ENCODE results near the gene DLD. TPM values are rescaled to one million over a fixed set of nuclear protein-coding genes. Genes with fewer than 3 reads are reported as not detected.

DLD gene
- polyA plus RNA-seq, 1 donor (not counting 4 experiments of a cell fraction or from before 2014, with no cell fraction given) = 153 TPM

GRCh38 chr7:107932805-107933204 is 41.8 kb downstream of the DLD start:
- H3K79me2 ChIP-seq (ENCODE audit: control insufficient read depth, insufficient read depth, low read length) = no peaks in the 10 kb centered on the region
- H3K27me3 ChIP-seq (ENCODE audit: control insufficient read depth, extremely low read depth, insufficient read depth, low read length) = no peaks in the 10 kb centered on the region
- H3K27ac ChIP-seq (ENCODE audit: control insufficient read depth, insufficient read depth, low read length) = no peak overlapping the region
- no peak for FAIRE-seq
- peaks cover 9% of the 10 kb centered on the region for H3K4me1 ChIP-seq (ENCODE audit: control insufficient read depth, extremely low read depth, insufficient read depth, low read length)
- no peak overlapping the region for H2AFZ ChIP-seq (ENCODE audit: control insufficient read depth, low read length)
- dilution Hi-C loops (cut with MboI; ENCODE audit: extremely low pct_ligation_motif_present, low sequenced_read_pairs) = no loop called here
- H3K9me3 ChIP-seq (ENCODE audit: control insufficient read depth, low read depth, low read length) = no peaks in the 10 kb centered on the region
- no peak overlapping the region for H3K4me2 ChIP-seq (ENCODE audit: control insufficient read depth, extremely low read depth, insufficient read depth, low read depth, low read length)
- TF ChIP-seq EZH2 (IDR thresholded peaks at IDR 0.05; ENCODE audit: low read length) (no peak), CTCF (optimal IDR thresholded peaks at IDR 0.05 in 1 of 3, IDR thresholded peaks at IDR 0.05 in 1 of 3, conservative IDR thresholded peaks at IDR 0.05 in 1 of 3; ENCODE audit: extremely low read depth in 1 of 3, insufficient read depth in 2 of 3, low read length in 3 of 3) (no peak)
- peaks cover 4% of the 10 kb centered on the region for H3K9me1 ChIP-seq (ENCODE audit: control insufficient read depth, extremely low read depth, insufficient read depth, low read length)
- H3K36me3 ChIP-seq (ENCODE audit: control insufficient read depth in 2 of 2, extremely low read depth in 1 of 2, insufficient read depth in 2 of 2, low read length in 2 of 2) = peaks cover 28 to 34% of the 10 kb centered on the region in 2 experiments
- no peaks in the 10 kb centered on the region for H4K20me1 ChIP-seq (ENCODE audit: control insufficient read depth, extremely low read depth, insufficient read depth, low read length)
- H3K4me3 ChIP-seq (ENCODE audit: control insufficient read depth in 2 of 3, extremely low read depth in 1 of 3, insufficient read depth in 2 of 3, low read depth in 1 of 3, low read length in 3 of 3) = no peak overlapping the region
- no peak for DNase-seq (ENCODE audit: low read depth, low spot score)
- no peak overlapping the region for H3K9ac ChIP-seq (ENCODE audit: control insufficient read depth, extremely low read depth, insufficient read depth, low read length)

GRCh38 chr7:107933386-107934013 is 42.5 kb downstream of the DLD start:
- H3K9me3 ChIP-seq (ENCODE audit: control insufficient read depth, low read depth, low read length) = no peaks in the 10 kb centered on the region
- H3K4me3 ChIP-seq (ENCODE audit: control insufficient read depth in 2 of 3, extremely low read depth in 1 of 3, insufficient read depth in 2 of 3, low read depth in 1 of 3, low read length in 3 of 3) = no peak overlapping the region
- no peaks in the 10 kb centered on the region for H4K20me1 ChIP-seq (ENCODE audit: control insufficient read depth, extremely low read depth, insufficient read depth, low read length)
- peaks cover 12% of the 10 kb centered on the region for H3K4me1 ChIP-seq (ENCODE audit: control insufficient read depth, extremely low read depth, insufficient read depth, low read length)
- DNase-seq (ENCODE audit: low read depth, low spot score) = no peak
- H2AFZ ChIP-seq (ENCODE audit: control insufficient read depth, low read length) = no peak overlapping the region
- TF ChIP-seq EZH2 (IDR thresholded peaks at IDR 0.05; ENCODE audit: low read length) = no peak
- no peak for TF ChIP-seq CTCF (optimal IDR thresholded peaks at IDR 0.05 in 1 of 3, IDR thresholded peaks at IDR 0.05 in 1 of 3, conservative IDR thresholded peaks at IDR 0.05 in 1 of 3; ENCODE audit: extremely low read depth in 1 of 3, insufficient read depth in 2 of 3, low read length in 3 of 3)
- dilution Hi-C loops (cut with MboI; ENCODE audit: extremely low pct_ligation_motif_present, low sequenced_read_pairs) = no loop called here
- no peaks in the 10 kb centered on the region for H3K79me2 ChIP-seq (ENCODE audit: control insufficient read depth, insufficient read depth, low read length)
- peaks cover 4% of the 10 kb centered on the region for H3K9me1 ChIP-seq (ENCODE audit: control insufficient read depth, extremely low read depth, insufficient read depth, low read length)
- H3K27me3 ChIP-seq (ENCODE audit: control insufficient read depth, extremely low read depth, insufficient read depth, low read length) = no peaks in the 10 kb centered on the region
- no peak overlapping the region for H3K9ac ChIP-seq (ENCODE audit: control insufficient read depth, extremely low read depth, insufficient read depth, low read length)
- H3K36me3 ChIP-seq (ENCODE audit: control insufficient read depth in 2 of 2, extremely low read depth in 1 of 2, insufficient read depth in 2 of 2, low read length in 2 of 2) = peaks cover 28 to 36% of the 10 kb centered on the region in 2 experiments
- no peak overlapping the region for H3K27ac ChIP-seq (ENCODE audit: control insufficient read depth, insufficient read depth, low read length)
- FAIRE-seq = no peak
- no peak overlapping the region for H3K4me2 ChIP-seq (ENCODE audit: control insufficient read depth, extremely low read depth, insufficient read depth, low read depth, low read length)
